CD14-positive monocyte (primary cell): Measurements from ENCODE around the gene SPECC1L. TPM values are rescaled to one million over a fixed set of nuclear protein-coding genes. Genes with fewer than 3 reads are reported as not detected.

Experiments used
- DNase-seq, 3 donors: peaks; one replicate each; pipeline ENCODE4 v3.0.0-alpha.2; 2011 to 2022
- H2AFZ ChIP-seq: 2 replicates; pipeline ENCODE4 v1.6.0; 2012; ENCODE audit warnings: mild to moderate bottlenecking, low read depth, low read length, inconsistent platforms; ENCODE audit not compliant: insufficient read depth, poor library complexity, severe bottlenecking
- H3K27ac ChIP-seq, 2 donors: 1 replicate in 1 of 2; 2 replicates in 1 of 2; pipeline ENCODE4 v1.5.1; 2012 to 2013; ENCODE audit warnings: low read length in 2 of 2, control low read depth in 1 of 2, inconsistent platforms in 1 of 2, low read depth in 1 of 2, mild to moderate bottlenecking in 1 of 2
- H3K27me3 ChIP-seq, 2 donors: one replicate each; pipeline versions ENCODE4 v1.6.0 to v1.6.1; 2011 to 2013; ENCODE audit warnings: low read length in 2 of 2; ENCODE audit not compliant: control insufficient read depth in 2 of 2, insufficient read depth in 2 of 2
- H3K36me3 ChIP-seq, 2 donors: replicated peaks in 1 of 2; 1 replicate in 1 of 2; 2 replicates in 1 of 2; pipeline versions ENCODE4 v1.5.1 to v1.6.1; 2012 to 2013; ENCODE audit warnings: low read length in 2 of 2, control low read depth in 1 of 2, inconsistent platforms in 1 of 2, mild to moderate bottlenecking in 1 of 2; ENCODE audit not compliant: insufficient read depth in 2 of 2, control insufficient read depth in 1 of 2
- H3K4me1 ChIP-seq, 2 donors: 1 replicate in 1 of 2; 2 replicates in 1 of 2; pipeline versions ENCODE4 v1.5.1 to v1.6.1; 2012 to 2013; ENCODE audit warnings: low read length in 2 of 2, control low read depth in 1 of 2, inconsistent platforms in 1 of 2, mild to moderate bottlenecking in 1 of 2, moderate library complexity in 1 of 2; ENCODE audit not compliant: insufficient read depth in 2 of 2, control insufficient read depth in 1 of 2
- H3K4me2 ChIP-seq: replicated peaks from 2 replicates; pipeline ENCODE3; 2012; ENCODE audit warnings: low read length, moderate library complexity, mild to moderate bottlenecking; ENCODE audit not compliant: poor library complexity, severe bottlenecking; ENCODE audit errors: extremely low read depth
- H3K4me3 ChIP-seq, 3 experiments: fragments of 200-600 bp in 1 of 3; sonication (generic) in 1 of 3; replicated peaks in 1 of 3; 1 replicate in 2 of 3; 2 replicates in 1 of 3; pipeline ENCODE4 v1.5.1; 2011 to 2013; ENCODE audit warnings: low read length in 3 of 3, mild to moderate bottlenecking in 3 of 3, control low read depth in 2 of 3, low read depth in 2 of 3, inconsistent platforms in 1 of 3, moderate library complexity in 1 of 3
- H3K79me2 ChIP-seq: 2 replicates; pipeline ENCODE4 v1.6.0; 2012; ENCODE audit warnings: mild to moderate bottlenecking, control low read depth, inconsistent platforms, low read length, moderate library complexity; ENCODE audit not compliant: insufficient read depth
- H3K9ac ChIP-seq: 2 replicates; pipeline ENCODE4 v1.6.0; 2017; ENCODE audit warnings: low read length, mild to moderate bottlenecking; ENCODE audit not compliant: insufficient read depth, poor library complexity, severe bottlenecking
- H3K9me3 ChIP-seq, 2 donors: replicated peaks in 1 of 2; 1 replicate in 1 of 2; 2 replicates in 1 of 2; pipeline versions ENCODE4 v1.5.1 to v1.6.1; 2012 to 2013; ENCODE audit warnings: low read length in 2 of 2, control low read depth in 1 of 2; ENCODE audit not compliant: control insufficient read depth in 1 of 2, insufficient read depth in 1 of 2
- H4K20me1 ChIP-seq: 2 replicates; pipeline ENCODE4 v1.6.0; 2012; ENCODE audit warnings: mild to moderate bottlenecking, low read length, control low read depth, moderate library complexity; ENCODE audit not compliant: insufficient read depth
- H3K27ac Mint-ChIP-seq, 7 donors: one replicate each; pipeline ENCODE4 v1.8.0; 2020; ENCODE audit warnings: mild to moderate bottlenecking in 7 of 7, mixed read lengths in 7 of 7, moderate library complexity in 6 of 7, inconsistent platforms in 2 of 7
- H3K27me3 Mint-ChIP-seq, 3 donors: one replicate each; pipeline ENCODE4 v1.8.0; 2021 to 2022; ENCODE audit warnings: low read depth in 3 of 3, mild to moderate bottlenecking in 3 of 3, mixed read lengths in 3 of 3, moderate library complexity in 3 of 3, inconsistent platforms in 1 of 3
- H3K36me3 Mint-ChIP-seq, 2 donors: one replicate each; pipeline ENCODE4 v1.8.0; 2020; ENCODE audit warnings: mixed read lengths in 2 of 2, inconsistent platforms in 1 of 2, mild to moderate bottlenecking in 1 of 2
- H3K4me1 Mint-ChIP-seq: one replicate; pipeline ENCODE4 v1.8.0; 2020; ENCODE audit warnings: mild to moderate bottlenecking, mixed read lengths
- H3K4me3 Mint-ChIP-seq, 2 donors: one replicate each; pipeline ENCODE4 v1.8.0; 2020; ENCODE audit warnings: mild to moderate bottlenecking in 2 of 2, mixed read lengths in 2 of 2, moderate library complexity in 1 of 2
- H3K9me3 Mint-ChIP-seq, 7 donors: one replicate each; pipeline ENCODE4 v1.8.0; 2020 to 2022; ENCODE audit warnings: mixed read lengths in 7 of 7, mild to moderate bottlenecking in 6 of 7, moderate library complexity in 6 of 7, inconsistent platforms in 2 of 7
- WGBS: methylation state at CpG from one replicate; pipeline ENCODE4 v1.1.5; 2013; ENCODE audit warnings: missing lambda C conversion rate; ENCODE audit not compliant: insufficient coverage; 5-methylcytosine and 5-hydroxymethylcytosine counted together
- intact Hi-C, 2 donors: fragments of 100-400 bp; cut with micrococcal nuclease; formaldehyde crosslinking; loops; one replicate each; pipeline versions ENCODE4 v1.15.0 to v1.15.1; 2023
- polyA plus RNA-seq, 3 donors: library from polyadenylated mRNA; depleted of rRNA in 1 of 3; unstranded in 2 of 3; stranded (reverse) in 1 of 3; fragments of 300-500 nt in 2 of 3; fragments of >200 nt in 1 of 3; fragmentation: Illumina TruSeq in 2 of 3; gene quantifications; 1 replicate in 2 of 3; 2 replicates in 1 of 3; pipeline ENCODE4 v1.2.3, GENCODE V29; 2012 to 2021
- TF ChIP-seq, protein P1 (sequence below): fragments of 200-600 bp; IDR thresholded peaks from one replicate; pipeline ENCODE4 v1.8.0; 2022; ENCODE audit warnings: antibody characterized with exemption, mild to moderate bottlenecking

The SPECC1L gene
- polyA plus RNA-seq, 3 donors: 2.5 to 7.2 (median 4.9) TPM

GRCh38 chr22:24361976-24362646 lies 91.5 kb downstream of the SPECC1L start:
- Histone ChIP-seq H3K4me2 (no peak overlapping the region), H3K36me3 (peaks cover 58 to 94% of the 10 kb centered on the region in 2 donors), H3K27me3 (no peaks in the 10 kb centered on the region), H4K20me1 (no peaks in the 10 kb centered on the region), H3K79me2 (peaks cover 5% of the 10 kb centered on the region), H3K9ac (no peak overlapping the region), H3K9me3 (no peaks in the 10 kb centered on the region), H3K4me1 (no peaks in the 10 kb centered on the region), H3K4me3 (no peak overlapping the region), H2AFZ (no peak overlapping the region), H3K27ac (no peak overlapping the region)
- peaks cover 71 to 86% of the 10 kb centered on the region in 2 donors for H3K36me3 Mint-ChIP-seq
- H3K27me3 Mint-ChIP-seq: peaks cover 0 to 7% (median 0%) of the 10 kb centered on the region in 3 donors
- intact Hi-C loops: no loop called here
- H3K4me3 Mint-ChIP-seq: no peak overlapping the region
- TF ChIP-seq, protein P1, sequence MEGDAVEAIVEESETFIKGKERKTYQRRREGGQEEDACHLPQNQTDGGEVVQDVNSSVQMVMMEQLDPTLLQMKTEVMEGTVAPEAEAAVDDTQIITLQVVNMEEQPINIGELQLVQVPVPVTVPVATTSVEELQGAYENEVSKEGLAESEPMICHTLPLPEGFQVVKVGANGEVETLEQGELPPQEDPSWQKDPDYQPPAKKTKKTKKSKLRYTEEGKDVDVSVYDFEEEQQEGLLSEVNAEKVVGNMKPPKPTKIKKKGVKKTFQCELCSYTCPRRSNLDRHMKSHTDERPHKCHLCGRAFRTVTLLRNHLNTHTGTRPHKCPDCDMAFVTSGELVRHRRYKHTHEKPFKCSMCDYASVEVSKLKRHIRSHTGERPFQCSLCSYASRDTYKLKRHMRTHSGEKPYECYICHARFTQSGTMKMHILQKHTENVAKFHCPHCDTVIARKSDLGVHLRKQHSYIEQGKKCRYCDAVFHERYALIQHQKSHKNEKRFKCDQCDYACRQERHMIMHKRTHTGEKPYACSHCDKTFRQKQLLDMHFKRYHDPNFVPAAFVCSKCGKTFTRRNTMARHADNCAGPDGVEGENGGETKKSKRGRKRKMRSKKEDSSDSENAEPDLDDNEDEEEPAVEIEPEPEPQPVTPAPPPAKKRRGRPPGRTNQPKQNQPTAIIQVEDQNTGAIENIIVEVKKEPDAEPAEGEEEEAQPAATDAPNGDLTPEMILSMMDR: no peak
- no peaks in the 10 kb centered on the region for H3K4me1 Mint-ChIP-seq
- H3K27ac Mint-ChIP-seq: peak overlapping the region in 3 of 7 donors; percentile 59 to 78 (median 71)
- peaks cover 0 to 1% (median 0%) of the 10 kb centered on the region in 7 donors for H3K9me3 Mint-ChIP-seq
- WGBS: 93% methylated on average over 3 of the region's 4 CpGs
- DNase-seq: no peak

GRCh38 chr22:24363243-24363642 lies 92.6 kb downstream of the SPECC1L start:
- Mint-ChIP-seq H3K27ac (peak overlapping the region in 1 of 7 donors; percentile 79), H3K27me3 (peaks cover 0 to 7% (median 0%) of the 10 kb centered on the region in 3 donors), H3K4me1 (no peaks in the 10 kb centered on the region), H3K36me3 (peaks cover 74 to 83% of the 10 kb centered on the region in 2 donors), H3K4me3 (no peak overlapping the region), H3K9me3 (peaks cover 0 to 1% (median 0%) of the 10 kb centered on the region in 7 donors)
- Histone ChIP-seq H3K79me2 (peaks cover under 1% of the 10 kb centered on the region), H3K36me3 (peaks cover 65 to 97% of the 10 kb centered on the region in 2 donors), H3K4me2 (no peak overlapping the region), H3K9me3 (no peaks in the 10 kb centered on the region), H3K27ac (peak overlapping the region in 1 of 2 donors; percentile 12), H3K27me3 (no peaks in the 10 kb centered on the region), H3K4me1 (no peaks in the 10 kb centered on the region), H3K4me3 (no peak overlapping the region), H3K9ac (no peak overlapping the region), H2AFZ (no peak overlapping the region), H4K20me1 (no peaks in the 10 kb centered on the region)
- 100% methylated on average over 2 of the region's 3 CpGs for WGBS
- DNase-seq: no peak
- intact Hi-C loops: no loop called here
- TF ChIP-seq, protein P1: no peak
